SK-N-SH treated with all-trans-retinoic acid at 6 μM for 48 hours (cell line): ENCODE data around the gene SLC22A2.

Source experiments
- ISL1 ChIP-seq: fragments of 250-450 bp; sonication (Bioruptor Pico); IDR thresholded peaks from 2 replicates; pipeline ENCODE4 v2.1.2; 2022; ENCODE audit warnings: mild to moderate bottlenecking, moderate library complexity
- TF ChIP-seq, protein P1 (sequence below): fragments of 250-450 bp; sonication (Bioruptor Pico); IDR thresholded peaks from 2 replicates; pipeline ENCODE4 v1.8.0; 2020; ENCODE audit warnings: mild to moderate bottlenecking, moderate library complexity, borderline replicate concordance

DNA sequence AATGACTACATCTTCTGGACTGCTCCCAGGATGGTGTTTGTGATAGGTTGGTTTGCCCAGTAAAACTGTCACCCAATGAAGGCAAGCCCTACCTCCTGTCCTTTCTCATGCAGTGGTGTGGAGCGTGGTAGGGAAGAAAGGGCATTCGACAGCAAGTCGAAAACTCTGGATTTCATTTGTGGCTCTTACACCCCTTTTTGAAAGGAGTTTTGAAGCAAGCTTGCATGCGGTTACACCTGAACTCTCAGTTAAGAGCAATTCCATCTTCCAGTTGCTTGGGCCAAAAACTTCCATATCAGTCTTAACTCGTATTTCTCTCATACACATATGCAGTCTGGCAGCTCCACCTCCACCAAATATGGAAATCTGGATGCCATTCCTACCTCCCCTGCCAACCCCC, 19.7 kb upstream of the SLC22A2 start:
- TF ChIP-seq ISL1 (CRISPR knock-in tag), result no peak
- TF ChIP-seq, protein P1, sequence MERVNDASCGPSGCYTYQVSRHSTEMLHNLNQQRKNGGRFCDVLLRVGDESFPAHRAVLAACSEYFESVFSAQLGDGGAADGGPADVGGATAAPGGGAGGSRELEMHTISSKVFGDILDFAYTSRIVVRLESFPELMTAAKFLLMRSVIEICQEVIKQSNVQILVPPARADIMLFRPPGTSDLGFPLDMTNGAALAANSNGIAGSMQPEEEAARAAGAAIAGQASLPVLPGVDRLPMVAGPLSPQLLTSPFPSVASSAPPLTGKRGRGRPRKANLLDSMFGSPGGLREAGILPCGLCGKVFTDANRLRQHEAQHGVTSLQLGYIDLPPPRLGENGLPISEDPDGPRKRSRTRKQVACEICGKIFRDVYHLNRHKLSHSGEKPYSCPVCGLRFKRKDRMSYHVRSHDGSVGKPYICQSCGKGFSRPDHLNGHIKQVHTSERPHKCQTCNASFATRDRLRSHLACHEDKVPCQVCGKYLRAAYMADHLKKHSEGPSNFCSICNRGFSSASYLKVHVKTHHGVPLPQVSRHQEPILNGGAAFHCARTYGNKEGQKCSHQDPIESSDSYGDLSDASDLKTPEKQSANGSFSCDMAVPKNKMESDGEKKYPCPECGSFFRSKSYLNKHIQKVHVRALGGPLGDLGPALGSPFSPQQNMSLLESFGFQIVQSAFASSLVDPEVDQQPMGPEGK, result no peak
